HepG2 (cell line): ENCODE data around the gene ASL. TPM values are rescaled to one million over a fixed set of nuclear protein-coding genes. Genes with fewer than 3 reads are reported as not detected.

Experiments used
- CCAR2 ChIP-seq: fragments of 200-400 bp; formaldehyde crosslinking; optimal IDR thresholded peaks from 2 replicates; pipeline ENCODE3; 2018; ENCODE audit warnings: low read depth, mild to moderate bottlenecking, low read length, moderate library complexity
- CEBPB ChIP-seq: IDR thresholded peaks from 2 replicates; pipeline ENCODE4 v1.6.1; 2011; ENCODE audit warnings: low read depth, low read length, improper control_type of control experiment, borderline replicate concordance
- FOXA3 ChIP-seq: IDR thresholded peaks from 2 replicates; pipeline ENCODE4 v1.6.1; 2016; ENCODE audit warnings: missing genetic modification reagents, missing compliant biosample characterization
- MEIS2 ChIP-seq: sonication (generic); formaldehyde crosslinking; IDR thresholded peaks from 2 replicates; pipeline ENCODE4 v1.9.0; 2021; ENCODE audit warnings: mild to moderate bottlenecking, missing genetic modification reagents
- PAF1 ChIP-seq: IDR thresholded peaks from 2 replicates; pipeline ENCODE4 v1.6.1; 2016; ENCODE audit warnings: missing genetic modification reagents, missing compliant biosample characterization
- SP4 ChIP-seq: sonication (generic); formaldehyde crosslinking; IDR thresholded peaks from 2 replicates; pipeline ENCODE4 v1.8.1; 2023; ENCODE audit warnings: mild to moderate bottlenecking, missing genetic modification reagents
- ZIK1 ChIP-seq: sonication (generic); formaldehyde crosslinking; IDR thresholded peaks from 2 replicates; pipeline ENCODE4 v1.5.0; 2020; ENCODE audit warnings: mild to moderate bottlenecking, low read depth, missing genetic modification reagents, borderline replicate concordance
- ZNF333 ChIP-seq: sonication (generic); formaldehyde crosslinking; IDR thresholded peaks from 2 replicates; pipeline ENCODE4 v1.4.0; 2020; ENCODE audit warnings: mild to moderate bottlenecking, missing genetic modification reagents, borderline replicate concordance
- ZNF468 ChIP-seq: sonication (generic); formaldehyde crosslinking; IDR thresholded peaks from 2 replicates; pipeline ENCODE4 v1.8.0; 2022; ENCODE audit warnings: mild to moderate bottlenecking, moderate library complexity, missing genetic modification reagents
- ZSCAN30 ChIP-seq: sonication (generic); formaldehyde crosslinking; IDR thresholded peaks from 2 replicates; pipeline ENCODE4 v1.5.0; 2020; ENCODE audit warnings: mild to moderate bottlenecking, missing genetic modification reagents
- polyA plus RNA-seq, 8 experiments: library from polyadenylated mRNA; depleted of rRNA in 3 of 8; stranded (reverse) in 7 of 8; unstranded in 1 of 8; fragments of >200 nt; fragmentation: Illumina TruSeq in 4 of 8; extraction: Trizol in 4 of 8; gene quantifications; 2 replicates each; pipeline versions ENCODE4 v1.2.1 to v1.2.3, GENCODE V29; 2011 to 2016; ENCODE audit warnings: low read depth in 4 of 8, missing spikeins in 1 of 8, mixed read lengths in 1 of 8; ENCODE audit not compliant: insufficient read depth in 1 of 8
- total RNA-seq, 5 experiments: library from RNA; depleted of rRNA; stranded (reverse); fragments of >200 nt; fragmentation: Illumina TruSeq; extraction: Trizol; gene quantifications; 2 replicates each; pipeline ENCODE4 v1.2.3, GENCODE V29; 2016; ENCODE audit warnings: low read depth in 1 of 5
- TF ChIP-seq, protein P1 (sequence below): sonication (generic); formaldehyde crosslinking; IDR thresholded peaks from 2 replicates; pipeline ENCODE4 v1.4.0; 2020; ENCODE audit warnings: low read depth, missing genetic modification reagents
- TF ChIP-seq, protein P2 (sequence below): IDR thresholded peaks from 2 replicates; pipeline ENCODE4 v1.6.1; 2016; ENCODE audit warnings: missing biosample characterization, missing genetic modification reagents, low read depth
- TF ChIP-seq, protein P3 (sequence below): sonication (generic); formaldehyde crosslinking; IDR thresholded peaks from 2 replicates; pipeline ENCODE4 v1.4.0; 2020; ENCODE audit warnings: mild to moderate bottlenecking, missing genetic modification reagents
- TF ChIP-seq, protein P4 (sequence below): sonication (generic); formaldehyde crosslinking; IDR thresholded peaks from 2 replicates; pipeline ENCODE4 v1.5.1; 2020; ENCODE audit warnings: mild to moderate bottlenecking, missing genetic modification reagents
- TF ChIP-seq, protein P5 (sequence below): conservative IDR thresholded peaks from 2 replicates; pipeline ENCODE4 v1.6.1; 2018; ENCODE audit warnings: missing genetic modification reagents

The ASL gene
- total and polyA plus RNA-seq, 2 of the 13 experiments (the other 11 are each of a cell fraction or from before 2014, with no cell fraction given): 71.4 to 96.5 TPM

DNA sequence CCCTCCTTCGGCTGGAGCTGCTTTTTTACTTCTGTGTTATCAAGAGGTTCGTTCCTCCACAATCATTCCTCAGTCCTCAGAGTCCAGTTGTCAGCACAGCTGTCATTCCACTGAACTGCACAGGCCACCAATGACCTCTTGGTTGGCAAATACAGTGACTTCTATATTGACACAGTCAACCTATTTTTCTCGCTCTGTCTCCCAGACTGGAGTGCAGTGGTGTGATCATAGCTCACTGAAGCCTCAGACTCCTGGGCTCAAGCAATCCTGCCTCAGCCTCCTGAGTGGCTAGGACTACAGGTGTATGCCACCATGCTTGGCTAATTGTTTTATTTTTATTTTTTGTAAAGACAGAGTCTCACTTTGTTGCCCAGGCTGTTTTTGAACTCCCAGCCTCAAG, 66.7 kb downstream of the ASL start (continued):
- TF ChIP-seq, protein P1, sequence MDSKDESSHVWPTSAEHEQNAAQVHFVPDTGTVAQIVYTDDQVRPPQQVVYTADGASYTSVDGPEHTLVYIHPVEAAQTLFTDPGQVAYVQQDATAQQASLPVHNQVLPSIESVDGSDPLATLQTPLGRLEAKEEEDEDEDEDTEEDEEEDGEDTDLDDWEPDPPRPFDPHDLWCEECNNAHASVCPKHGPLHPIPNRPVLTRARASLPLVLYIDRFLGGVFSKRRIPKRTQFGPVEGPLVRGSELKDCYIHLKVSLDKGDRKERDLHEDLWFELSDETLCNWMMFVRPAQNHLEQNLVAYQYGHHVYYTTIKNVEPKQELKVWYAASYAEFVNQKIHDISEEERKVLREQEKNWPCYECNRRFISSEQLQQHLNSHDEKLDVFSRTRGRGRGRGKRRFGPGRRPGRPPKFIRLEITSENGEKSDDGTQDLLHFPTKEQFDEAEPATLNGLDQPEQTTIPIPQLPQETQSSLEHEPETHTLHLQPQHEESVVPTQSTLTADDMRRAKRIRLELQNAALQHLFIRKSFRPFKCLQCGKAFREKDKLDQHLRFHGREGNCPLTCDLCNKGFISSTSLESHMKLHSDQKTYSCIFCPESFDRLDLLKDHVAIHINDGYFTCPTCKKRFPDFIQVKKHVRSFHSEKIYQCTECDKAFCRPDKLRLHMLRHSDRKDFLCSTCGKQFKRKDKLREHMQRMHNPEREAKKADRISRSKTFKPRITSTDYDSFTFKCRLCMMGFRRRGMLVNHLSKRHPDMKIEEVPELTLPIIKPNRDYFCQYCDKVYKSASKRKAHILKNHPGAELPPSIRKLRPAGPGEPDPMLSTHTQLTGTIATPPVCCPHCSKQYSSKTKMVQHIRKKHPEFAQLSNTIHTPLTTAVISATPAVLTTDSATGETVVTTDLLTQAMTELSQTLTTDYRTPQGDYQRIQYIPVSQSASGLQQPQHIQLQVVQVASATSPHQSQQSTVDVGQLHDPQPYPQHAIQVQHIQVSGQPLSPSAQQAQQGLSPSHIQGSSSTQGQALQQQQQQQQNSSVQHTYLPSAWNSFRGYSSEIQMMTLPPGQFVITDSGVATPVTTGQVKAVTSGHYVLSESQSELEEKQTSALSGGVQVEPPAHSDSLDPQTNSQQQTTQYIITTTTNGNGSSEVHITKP (CRISPR knock-in tag): no peak
- TF ChIP-seq MEIS2 (CRISPR knock-in tag) (peak; percentile 88), ZNF468 (CRISPR knock-in tag) (no peak), ZNF333 (CRISPR knock-in tag) (no peak), ZIK1 (no peak), SP4 (CRISPR knock-in tag) (peak; percentile 23; the same call in 1 of the 2 replicates), FOXA3 (peak; percentile 96), CCAR2 (no peak), CEBPB (no peak), PAF1 (CRISPR knock-in tag) (no peak), ZSCAN30 (CRISPR knock-in tag) (no peak)
- TF ChIP-seq, protein P2, sequence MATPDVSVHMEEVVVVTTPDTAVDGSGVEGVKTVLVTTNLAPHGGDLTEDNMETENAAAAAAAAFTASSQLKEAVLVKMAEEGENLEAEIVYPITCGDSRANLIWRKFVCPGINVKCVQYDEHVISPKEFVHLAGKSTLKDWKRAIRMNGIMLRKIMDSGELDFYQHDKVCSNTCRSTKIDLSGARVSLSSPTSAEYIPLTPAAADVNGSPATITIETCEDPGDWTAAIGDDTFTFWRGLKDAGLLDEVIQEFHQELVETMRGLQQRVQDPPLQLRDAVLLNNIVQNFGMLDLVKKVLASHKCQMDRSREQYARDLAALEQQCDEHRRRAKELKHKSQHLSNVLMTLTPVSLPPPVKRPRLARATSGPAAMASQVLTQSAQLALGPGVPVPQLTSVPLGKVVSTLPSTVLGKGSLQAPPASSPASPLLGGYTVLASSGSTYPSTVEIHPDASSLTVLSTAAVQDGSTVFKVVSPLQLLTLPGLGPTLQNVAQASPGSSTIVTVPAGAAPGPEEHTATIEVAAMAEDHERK (CRISPR knock-in tag): no peak
- TF ChIP-seq, protein P3, sequence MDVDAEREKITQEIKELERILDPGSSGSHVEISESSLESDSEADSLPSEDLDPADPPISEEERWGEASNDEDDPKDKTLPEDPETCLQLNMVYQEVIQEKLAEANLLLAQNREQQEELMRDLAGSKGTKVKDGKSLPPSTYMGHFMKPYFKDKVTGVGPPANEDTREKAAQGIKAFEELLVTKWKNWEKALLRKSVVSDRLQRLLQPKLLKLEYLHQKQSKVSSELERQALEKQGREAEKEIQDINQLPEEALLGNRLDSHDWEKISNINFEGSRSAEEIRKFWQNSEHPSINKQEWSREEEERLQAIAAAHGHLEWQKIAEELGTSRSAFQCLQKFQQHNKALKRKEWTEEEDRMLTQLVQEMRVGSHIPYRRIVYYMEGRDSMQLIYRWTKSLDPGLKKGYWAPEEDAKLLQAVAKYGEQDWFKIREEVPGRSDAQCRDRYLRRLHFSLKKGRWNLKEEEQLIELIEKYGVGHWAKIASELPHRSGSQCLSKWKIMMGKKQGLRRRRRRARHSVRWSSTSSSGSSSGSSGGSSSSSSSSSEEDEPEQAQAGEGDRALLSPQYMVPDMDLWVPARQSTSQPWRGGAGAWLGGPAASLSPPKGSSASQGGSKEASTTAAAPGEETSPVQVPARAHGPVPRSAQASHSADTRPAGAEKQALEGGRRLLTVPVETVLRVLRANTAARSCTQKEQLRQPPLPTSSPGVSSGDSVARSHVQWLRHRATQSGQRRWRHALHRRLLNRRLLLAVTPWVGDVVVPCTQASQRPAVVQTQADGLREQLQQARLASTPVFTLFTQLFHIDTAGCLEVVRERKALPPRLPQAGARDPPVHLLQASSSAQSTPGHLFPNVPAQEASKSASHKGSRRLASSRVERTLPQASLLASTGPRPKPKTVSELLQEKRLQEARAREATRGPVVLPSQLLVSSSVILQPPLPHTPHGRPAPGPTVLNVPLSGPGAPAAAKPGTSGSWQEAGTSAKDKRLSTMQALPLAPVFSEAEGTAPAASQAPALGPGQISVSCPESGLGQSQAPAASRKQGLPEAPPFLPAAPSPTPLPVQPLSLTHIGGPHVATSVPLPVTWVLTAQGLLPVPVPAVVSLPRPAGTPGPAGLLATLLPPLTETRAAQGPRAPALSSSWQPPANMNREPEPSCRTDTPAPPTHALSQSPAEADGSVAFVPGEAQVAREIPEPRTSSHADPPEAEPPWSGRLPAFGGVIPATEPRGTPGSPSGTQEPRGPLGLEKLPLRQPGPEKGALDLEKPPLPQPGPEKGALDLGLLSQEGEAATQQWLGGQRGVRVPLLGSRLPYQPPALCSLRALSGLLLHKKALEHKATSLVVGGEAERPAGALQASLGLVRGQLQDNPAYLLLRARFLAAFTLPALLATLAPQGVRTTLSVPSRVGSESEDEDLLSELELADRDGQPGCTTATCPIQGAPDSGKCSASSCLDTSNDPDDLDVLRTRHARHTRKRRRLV: no peak
- TF ChIP-seq, protein P4, sequence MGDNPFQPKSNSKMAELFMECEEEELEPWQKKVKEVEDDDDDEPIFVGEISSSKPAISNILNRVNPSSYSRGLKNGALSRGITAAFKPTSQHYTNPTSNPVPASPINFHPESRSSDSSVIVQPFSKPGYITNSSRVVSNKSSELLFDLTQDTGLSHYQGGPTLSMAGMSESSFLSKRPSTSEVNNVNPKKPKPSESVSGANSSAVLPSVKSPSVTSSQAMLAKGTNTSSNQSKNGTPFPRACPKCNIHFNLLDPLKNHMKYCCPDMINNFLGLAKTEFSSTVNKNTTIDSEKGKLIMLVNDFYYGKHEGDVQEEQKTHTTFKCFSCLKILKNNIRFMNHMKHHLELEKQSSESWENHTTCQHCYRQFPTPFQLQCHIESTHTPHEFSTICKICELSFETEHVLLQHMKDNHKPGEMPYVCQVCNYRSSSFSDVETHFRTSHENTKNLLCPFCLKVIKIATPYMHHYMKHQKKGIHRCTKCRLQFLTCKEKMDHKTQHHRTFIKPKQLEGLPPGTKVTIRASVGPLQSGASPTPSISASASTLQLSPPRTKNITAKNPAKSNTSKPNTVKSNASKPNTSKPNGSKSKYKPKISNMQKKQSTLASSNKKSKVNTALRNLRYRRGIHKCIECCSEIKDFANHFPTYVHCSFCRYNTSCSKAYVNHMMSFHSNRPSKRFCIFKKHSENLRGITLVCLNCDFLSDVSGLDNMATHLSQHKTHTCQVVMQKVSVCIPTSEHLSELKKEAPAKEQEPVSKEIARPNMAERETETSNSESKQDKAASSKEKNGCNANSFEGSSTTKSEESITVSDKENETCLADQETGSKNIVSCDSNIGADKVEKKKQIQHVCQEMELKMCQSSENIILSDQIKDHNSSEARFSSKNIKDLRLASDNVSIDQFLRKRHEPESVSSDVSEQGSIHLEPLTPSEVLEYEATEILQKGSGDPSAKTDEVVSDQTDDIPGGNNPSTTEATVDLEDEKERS (CRISPR knock-in tag): no peak
- TF ChIP-seq, protein P5, sequence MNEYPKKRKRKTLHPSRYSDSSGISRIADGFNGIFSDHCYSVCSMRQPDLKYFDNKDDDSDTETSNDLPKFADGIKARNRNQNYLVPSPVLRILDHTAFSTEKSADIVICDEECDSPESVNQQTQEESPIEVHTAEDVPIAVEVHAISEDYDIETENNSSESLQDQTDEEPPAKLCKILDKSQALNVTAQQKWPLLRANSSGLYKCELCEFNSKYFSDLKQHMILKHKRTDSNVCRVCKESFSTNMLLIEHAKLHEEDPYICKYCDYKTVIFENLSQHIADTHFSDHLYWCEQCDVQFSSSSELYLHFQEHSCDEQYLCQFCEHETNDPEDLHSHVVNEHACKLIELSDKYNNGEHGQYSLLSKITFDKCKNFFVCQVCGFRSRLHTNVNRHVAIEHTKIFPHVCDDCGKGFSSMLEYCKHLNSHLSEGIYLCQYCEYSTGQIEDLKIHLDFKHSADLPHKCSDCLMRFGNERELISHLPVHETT (CRISPR knock-in tag): no peak; the same call in 1 of the 2 replicates
